Renal cortex interstitium (tissue), 11 donors: ENCODE measurements around the gene CDCA4. TPM values are rescaled to one million over a fixed set of nuclear protein-coding genes. Genes with fewer than 3 reads are reported as not detected.

ENCODE experiments used
- DNase-seq, 11 donors: peaks; one replicate each; pipeline ENCODE4 v3.0.0-alpha.2; 2013; ENCODE audit warnings: low read depth in 9 of 11, low spot score in 4 of 11; ENCODE audit errors: extremely low read depth in 1 of 11
- polyA plus RNA-seq, 3 donors: library from polyadenylated mRNA; unstranded; fragments of 120-200 nt; gene quantifications; one replicate each; pipeline ENCODE4 v1.2.1, GENCODE V29; 2013; ENCODE audit not compliant: insufficient read length in 3 of 3

Gene CDCA4
- polyA plus RNA-seq, 3 donors: 18.3 to 26.7 (median 19.3) TPM

DNA sequence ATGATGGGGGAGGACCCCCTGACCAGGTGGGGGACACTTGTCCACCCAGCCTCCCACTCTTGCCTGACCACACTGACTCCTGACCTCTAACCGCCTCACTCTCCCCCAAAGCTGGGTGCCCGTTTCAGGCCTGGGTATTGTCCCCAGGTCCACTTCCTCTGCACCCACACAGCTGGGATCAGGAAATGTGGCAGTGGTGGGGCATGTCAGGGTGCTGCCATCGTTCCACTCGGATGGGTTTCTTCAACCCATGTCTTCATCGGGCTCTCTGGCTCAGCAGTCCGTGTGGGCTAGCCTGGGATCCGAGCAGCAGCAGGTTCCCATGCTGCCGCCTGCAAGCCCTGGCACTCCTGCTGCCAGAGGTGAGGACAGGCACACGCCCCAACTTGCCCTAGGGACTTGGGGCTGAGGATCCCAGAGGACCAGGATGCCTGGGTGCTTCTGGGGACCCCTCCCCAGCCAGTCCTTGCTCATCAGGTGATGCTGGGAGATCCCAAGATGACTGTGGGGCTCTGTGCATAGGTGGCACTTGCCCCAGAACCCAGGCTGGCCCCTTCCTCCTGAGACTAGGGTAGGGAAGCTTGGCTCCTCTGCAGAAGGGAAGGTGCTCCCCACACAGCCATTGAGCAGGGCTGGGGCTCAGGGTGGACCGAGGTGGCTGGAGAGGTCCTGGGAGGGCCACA, 38.2 kb downstream of the CDCA4 start:
- DNase-seq: no peak

DNA sequence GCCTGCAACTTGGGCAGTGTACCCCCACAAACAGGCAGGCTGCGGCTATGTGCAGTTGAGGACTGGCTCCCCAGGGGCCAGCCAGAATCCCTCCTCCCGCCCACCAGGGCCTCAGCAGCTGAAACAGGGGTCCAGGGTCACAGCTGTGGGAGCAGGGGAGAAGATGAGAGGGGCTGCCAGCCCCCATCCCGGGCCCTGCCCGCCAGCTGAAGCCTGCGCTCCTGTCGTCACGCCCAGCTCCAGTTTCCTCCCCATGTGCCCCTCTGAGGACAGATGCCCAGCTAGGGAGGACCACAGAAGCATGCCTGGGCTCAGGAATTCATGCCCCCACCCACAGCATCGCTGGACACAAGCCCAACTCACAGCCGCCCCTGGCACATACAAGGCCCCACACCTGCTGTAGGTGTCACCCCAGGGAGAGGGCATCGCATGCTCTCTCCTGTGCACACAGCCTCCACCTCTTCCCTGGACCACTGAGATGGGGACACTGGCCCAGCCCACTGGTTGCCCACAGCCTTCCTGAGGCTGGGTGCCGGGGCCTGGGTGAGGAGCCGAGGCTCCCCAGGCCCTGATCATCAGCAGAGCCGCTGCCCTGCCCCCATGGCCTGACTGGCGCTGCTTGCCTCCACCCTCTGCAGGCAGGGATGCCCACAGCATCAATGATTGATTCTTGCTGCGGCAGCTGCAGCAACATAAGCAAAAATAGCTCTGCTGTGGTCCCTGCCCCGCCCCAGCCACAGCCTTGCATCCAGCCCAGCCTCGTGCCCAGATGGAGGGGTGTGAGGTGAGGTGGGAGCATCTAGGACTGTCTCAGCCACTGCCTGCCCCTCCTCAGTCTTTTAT, 39.0 kb downstream of the CDCA4 start:
- no peak for DNase-seq

DNA sequence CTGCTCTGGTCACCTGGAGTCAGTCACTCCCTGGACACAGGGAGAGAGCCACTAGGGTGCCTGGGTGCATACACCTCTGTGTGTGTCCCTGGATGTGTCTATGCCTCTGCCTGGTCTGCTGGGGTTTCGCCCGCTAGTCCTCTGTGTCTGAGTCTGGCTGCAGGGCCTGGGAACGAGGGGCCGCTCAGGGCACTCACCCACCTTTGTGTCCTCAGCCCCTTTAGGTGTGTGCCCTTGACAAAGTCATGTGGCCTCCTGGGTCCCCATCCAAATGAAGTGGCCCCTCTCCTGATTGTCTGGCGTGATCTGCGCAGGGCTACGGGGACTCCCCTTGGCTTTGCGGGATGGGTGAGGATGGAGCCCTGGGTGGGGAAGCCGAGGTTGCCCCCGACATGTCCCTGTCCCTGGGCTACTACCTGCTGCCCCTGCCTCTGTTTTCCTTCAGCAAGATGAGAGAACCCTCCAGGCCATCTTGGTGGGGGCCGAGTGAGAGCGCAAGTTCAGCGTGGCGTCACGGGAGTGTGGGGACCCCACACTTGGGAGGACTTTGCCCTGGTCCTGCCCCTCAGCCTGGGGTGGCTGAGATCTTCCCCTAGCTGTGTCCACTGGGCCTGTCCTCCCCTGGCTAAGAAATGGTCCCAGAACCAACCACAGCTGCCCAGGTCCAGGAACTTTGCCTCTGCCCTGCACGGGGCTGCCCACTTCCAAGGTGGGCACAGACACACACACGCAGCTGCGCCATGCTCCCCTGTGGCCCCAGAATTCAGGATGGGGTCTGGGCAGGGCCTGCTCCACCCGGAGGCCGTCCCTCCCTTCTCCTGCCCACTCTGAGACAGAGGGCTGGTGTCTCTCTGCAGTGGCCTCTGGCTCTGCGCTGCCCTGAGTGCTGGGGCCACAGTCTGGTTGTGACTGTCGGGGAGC, 40.0 kb downstream of the CDCA4 start:
- DNase-seq: no peak

DNA sequence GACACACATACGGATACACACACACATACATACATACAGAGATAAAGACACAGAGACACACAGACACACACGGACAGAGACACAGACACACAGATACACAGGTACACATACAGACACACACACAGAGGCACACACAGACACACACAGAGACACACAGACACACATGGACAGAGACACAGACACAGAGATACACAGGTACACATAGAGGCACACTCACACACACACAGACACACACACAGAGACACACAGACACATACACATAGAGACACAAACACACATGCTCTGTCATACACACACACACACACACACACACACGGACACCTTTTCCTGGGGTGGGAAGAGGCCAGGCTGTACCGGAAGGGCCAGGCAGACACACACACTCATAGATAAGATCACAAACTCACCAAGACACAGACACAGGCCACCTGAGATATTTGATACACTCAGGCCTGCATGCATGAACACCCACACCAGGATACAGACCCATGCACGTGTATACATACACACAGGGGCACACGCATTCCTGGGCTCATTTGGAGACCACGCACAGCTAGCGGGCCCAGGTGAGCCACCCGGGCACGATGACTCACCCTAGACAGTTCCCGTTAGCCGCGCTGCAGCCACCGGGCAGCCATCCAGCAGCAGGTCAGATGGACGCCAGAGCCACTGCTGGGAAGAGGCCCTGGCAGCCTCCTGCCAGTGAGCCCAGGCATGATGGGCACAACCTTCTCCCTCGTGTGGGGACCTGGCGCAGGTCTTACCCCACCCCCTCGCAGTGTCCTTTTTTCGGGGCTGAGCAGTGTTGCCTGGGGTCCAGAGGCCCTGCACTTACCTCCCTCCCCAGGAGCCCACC, 40.9 kb downstream of the CDCA4 start:
- DNase-seq: no peak

DNA sequence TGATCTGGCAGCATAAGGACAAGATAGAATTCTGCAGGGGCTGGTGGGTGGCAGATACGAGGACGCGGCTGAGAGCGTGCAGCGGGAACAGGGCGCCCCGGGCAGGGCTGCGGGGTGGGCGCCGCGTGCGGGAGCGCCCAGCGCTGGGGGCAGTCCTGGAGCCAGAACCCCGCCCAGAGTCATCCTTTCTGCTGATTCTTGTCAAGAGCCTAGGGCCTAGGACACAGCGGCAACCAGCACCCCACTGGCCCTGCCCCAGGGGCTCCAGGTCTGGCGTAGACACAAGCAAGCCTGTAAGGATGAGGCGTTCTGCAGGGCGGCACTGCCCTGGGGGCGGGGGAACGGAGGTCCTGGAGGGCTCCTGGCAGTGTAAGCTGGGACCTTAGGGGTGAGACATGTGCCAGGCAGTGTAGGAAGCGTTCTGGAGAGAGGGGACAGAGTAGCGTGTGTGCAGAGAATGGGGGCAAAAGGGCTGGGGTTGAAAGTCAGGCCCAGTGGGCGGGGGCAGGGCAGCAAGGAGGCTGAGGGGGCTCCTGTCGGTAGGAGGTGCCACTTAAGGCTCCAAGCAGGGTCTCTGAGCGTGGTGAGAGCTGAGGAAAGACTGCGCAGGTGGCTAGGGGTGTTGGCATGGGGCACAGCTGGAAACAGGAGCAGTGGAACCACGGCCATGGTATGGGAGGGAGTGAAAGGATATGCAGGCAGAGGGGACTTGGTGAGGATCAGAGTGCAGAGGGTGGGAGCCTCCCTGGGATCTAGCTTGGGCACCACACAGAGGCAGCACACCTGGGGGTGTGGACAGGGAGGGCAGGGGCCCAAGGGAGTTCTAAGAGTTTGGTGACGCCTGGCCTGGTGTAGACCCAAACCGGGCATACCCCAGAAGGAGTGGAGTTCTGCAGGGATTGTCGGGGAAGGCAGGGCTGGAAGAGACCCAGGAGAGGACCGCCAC, 41.9 kb downstream of the CDCA4 start:
- no peak for DNase-seq

DNA sequence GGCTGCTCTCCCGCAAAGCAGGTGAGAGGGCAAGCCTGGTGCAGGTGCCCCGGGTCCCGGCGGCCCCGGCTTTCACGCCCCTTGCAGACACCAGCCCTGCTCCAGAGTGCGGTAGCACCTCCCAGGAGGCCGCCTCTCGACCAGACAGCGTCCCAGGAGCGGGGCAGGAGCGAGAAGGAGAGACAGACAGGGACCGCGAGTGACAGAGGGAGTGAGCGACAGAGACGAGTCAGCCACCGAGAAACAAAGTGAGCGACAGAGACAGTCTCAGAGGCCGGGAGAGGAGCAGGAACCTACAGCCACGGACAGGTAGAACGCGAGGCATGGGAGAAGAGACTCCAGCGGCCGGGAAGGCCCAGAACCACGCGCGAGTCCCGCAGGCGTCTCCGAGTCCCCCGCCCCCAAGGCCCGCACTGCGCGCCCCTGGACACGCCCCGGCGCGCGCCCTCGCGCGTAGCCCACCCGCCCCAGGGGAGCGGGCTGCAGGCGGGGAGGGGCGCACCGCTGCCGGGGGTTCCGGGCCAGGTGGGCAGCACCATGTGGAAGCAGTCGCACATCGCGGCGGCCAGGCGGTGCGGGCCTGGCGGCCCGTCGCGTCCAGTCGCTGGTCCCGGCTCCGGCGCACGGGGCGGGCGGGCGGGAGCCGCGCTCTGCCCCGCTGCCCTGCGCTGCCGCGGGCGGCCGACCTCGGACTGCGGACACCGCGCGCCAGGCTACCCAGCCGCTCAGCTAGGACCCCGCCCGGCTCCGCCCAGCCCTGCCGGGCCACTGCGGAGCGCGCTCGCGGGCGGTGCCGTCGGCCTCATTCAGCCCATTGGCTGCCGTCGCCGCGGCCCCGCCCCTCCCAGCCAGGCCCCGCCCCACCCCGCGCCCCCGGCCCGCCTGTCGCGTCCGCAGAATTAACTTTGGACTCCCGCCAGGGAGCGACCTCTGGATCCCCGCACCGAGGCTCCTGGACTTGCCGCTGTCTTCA, 42.9 kb downstream of the CDCA4 start, which contains the start of gene AHNAK2:
Gene AHNAK2, minus strand, starts transcription at position 694 of the 973 bp plus-strand sequence. Its CDS starts 137 bp downstream, at position 557.
- peak in 4 of 11 donors; percentile 57 to 74 (median 66) for DNase-seq

DNA sequence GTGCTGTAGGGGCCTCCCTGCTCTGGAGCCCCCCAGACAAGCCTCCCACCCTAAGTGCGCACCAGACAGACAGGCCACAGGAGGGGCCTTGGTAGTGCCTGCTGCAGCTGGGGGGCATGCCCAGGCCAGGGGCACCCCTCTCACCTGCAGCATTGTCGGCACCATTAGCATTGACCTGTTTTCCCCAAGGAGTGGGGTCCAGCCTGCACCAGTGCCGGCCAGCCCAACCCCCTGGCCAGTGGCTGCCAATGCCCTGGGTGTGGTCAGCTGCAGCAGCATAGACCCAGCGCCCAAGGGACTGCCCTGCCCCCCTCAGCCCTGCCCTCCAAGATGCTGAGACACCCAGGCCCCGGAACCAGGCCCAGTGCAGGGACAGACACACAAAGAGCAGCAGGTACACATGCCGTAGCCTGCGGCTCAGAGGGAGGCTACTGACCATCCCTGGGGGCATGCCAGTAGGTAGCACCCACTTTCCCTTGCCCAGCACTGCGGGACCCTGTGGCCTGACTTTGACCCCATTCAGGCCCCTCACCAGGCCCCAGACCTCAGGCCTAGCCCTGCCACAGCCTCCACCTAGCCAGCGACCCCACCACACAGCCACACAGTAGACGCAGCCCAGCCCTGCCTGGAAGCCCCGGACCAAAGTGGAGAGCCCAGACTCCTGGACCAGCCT, 43.7 kb downstream of the CDCA4 start:
- no peak for DNase-seq

DNA sequence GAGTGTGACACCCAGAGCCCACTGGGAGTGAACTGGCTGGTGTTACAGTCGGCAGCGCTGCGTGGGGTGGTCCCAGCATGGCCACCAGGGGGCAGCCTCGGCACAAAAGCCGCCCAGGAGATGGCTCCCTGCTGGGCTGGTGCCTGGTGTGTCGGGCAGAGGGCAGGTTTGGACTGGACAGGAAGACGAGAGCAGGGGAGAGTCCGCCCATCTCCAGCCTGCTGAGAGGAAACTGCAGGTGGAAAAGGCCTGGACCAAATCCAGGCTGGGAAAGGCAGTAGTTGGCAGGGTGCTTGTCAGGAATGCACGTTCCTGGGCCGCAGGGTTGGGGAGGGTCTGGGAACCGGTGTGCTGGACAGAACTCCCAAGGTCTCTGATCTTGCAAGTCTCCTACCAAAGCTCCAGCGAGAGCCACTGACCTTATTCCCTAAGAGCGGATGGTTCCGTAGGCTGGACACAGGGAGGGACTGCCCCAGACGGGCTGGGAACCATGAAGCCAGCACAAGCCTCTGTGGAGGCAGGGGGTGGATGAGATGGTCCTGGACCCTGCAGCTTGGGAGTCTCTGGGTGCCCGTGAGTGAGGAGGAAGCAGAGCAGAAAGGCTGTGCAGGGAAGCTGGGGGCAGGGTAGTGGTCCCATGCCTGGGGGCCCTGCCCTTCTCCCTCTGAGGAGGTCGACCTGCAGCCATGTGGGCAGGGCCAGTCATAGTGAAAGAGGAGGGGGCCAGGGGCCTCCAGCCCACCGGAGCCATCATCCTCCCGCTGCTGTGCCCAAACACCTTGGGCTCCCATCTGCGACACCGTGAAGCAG, 44.5 kb downstream of the CDCA4 start:
- DNase-seq: peak in 2 of 11 donors; percentile 49 to 63

DNA sequence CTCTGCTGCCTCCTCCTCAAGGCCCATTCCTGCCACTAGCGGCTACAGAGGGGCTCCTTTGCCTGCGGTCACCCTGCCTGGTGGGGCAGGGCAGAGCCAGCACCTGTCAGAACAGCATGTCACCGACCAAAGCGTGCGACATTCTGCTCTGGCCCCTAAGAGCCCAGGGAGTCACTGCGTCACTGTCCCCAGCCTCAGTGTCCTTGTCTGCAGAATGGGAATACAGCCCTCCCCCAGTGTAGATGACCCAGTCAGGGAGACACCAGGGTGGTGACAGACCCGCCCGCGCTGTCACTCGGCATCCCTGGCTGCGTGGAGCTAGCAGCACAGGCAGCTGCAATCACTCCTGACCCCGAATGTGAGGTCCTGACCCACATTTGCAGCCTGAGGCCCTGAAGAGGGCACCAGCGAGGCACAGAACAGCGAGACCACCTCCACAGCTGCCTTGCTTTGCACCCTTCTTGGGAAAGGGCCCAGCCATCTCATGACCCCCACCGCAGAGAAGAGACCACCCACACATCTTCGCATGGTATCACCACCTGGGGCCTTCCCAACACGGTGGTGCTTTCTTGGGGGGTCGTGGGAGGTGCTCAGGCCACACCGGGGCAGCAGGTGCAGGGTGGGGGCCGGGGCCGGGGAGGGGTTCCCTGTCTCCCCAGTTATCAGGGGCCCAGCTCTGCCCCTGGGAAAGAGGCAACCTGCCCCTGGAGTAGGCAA, 45.2 kb downstream of the CDCA4 start:
- no peak for DNase-seq

DNA sequence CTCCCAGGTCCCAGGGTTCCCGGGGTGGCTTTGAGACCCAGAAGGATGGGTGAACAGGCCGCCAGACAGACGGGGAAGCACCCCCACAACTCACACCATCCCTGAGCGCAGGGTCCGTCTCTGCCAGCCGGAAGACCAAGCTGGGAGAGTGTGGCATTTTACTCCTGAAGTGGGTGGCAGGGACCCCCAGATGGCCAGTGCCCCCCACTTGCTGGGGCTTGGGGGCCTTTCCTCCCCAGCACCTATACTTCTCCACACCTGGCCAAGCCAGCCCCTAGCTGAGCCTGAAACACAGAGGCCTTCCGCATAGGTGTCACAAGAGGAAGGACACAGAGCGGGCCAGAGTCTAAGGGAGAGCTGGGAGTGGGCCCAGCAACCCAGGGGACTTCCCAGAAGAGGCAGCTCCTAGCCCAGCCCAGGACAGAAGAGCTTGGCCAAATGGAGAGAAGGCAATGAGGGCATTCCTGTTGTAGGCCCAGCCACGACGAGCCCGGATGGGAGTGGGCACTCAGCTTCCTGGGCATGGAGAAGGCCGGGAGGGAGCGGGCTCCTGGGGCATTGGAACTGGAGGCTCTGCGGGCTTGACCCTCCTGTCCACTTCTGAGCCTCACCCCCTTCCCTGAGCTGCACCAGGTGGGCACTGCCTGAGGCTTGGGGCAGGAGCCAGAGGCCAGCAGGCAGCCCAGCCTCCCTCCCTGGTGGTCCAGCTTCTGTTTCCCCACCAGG, 46.1 kb downstream of the CDCA4 start:
- no peak for DNase-seq

DNA sequence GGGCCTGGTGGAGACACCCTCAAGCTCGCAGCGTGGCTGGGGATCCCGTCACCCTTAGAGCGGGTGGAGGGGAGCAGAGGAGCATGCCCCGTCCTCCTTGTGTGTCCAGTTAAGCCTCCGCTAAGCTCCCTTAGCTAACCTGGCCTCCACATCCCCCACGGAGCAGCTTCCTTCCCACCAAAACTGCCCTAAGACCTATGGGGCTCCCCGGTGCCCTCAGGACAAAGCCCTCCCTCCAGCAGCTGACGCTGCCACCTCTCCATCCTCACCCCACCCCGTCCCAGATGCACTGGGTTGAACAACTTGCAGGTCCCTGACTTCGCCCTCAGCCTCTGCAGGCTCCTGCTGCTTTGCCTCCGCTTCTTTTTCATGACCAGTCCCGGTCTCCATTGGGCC, 46.7 kb downstream of the CDCA4 start:
- no peak for DNase-seq

DNA sequence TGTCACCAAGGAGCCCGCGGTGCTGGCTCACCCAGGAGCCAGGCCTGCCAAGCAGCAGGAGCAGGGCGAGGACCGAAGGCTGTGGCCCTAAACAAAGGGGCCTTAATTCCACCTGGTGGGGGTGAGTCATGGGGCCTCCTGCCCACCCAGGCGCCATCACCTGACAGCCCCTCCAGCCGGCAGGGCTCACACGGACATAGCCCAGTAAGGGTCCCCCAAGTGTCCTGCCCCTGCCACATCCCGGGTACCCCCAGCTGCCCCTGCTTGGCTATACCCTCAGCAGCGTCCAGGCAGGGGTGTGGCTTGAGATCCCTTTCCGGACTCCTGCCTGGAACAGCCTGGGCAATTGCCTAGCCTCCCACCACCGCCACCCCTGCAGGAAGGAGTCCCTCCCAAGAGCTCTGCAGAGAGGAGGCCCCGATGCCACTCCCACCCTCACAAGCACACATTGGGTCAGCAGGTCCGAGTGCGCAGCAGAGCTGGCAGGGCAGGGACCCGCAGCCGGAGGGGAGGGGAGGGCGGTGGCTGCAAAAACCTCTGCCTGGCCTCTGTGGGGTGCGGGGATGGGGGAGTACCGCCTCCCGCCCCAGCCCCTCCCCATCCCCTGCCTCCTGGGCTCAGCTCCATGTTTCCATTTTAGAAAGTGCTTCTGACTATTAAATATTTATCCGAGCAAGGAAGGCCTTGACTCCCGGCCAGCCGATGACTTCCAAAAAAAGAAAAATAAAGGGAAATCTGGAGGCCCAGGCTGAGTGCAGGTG, 47.3 kb downstream of the CDCA4 start:
- DNase-seq: no peak

DNA sequence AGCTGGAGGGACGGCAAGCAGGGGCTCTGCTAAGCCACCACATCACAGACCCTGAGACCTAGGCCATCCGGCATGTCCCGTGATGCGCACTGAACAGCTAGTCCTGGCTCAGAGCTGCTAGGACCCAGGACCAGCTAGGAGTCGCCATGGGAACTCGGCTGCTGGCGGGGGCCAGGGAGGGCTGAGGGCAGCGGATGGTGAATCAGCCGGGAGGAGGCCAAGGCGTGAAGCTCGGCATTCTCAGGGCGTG, 47.8 kb downstream of the CDCA4 start:
- DNase-seq: no peak
